ENCODE measurements around the gene KLHL30.
A peak's percentile ranks its signal among the peaks of the same experiment; 100 is the strongest.

Gene KLHL30

GRCh38 chr2:238098901-238099713, 39.4 kb upstream of the KLHL30 start:
- H3K4me3 ChIP-seq (ENCODE audit: low read depth, low read length): peak overlapping the region; percentile 25
- no peak for DNase-seq (ENCODE audit: low read depth)
- TF ChIP-seq CTCF (IDR thresholded peaks at IDR 0.05; ENCODE audit: insufficient read depth, low read depth, low read length, missing control alignments): no peak

- TF ChIP-seq CTCF (IDR thresholded peaks at IDR 0.05; ENCODE audit: insufficient read depth, low read depth, low read length, missing control alignments): no peak
- DNase-seq (ENCODE audit: low read depth): no peak
- H3K4me3 ChIP-seq (ENCODE audit: low read depth, low read length): no peak overlapping the region
Measured at GRCh38 chr2:238099714-238100048, 38.8 kb upstream of the KLHL30 start.

GRCh38 chr2:238100049-238100820, 38.2 kb upstream of the KLHL30 start, which contains the start of gene ESPNL:
TSS of gene ESPNL (plus strand) at chr2:238100340. CDS start at chr2:238100420, 80 bp downstream.
- no peak for TF ChIP-seq CTCF (IDR thresholded peaks at IDR 0.05; ENCODE audit: insufficient read depth, low read depth, low read length, missing control alignments)
- H3K4me3 ChIP-seq (ENCODE audit: low read depth, low read length): no peak within 1 kb of the TSS
- DNase-seq (ENCODE audit: low read depth): no peak

- no peak for TF ChIP-seq CTCF (IDR thresholded peaks at IDR 0.05; ENCODE audit: insufficient read depth, low read depth, low read length, missing control alignments)
- no peak for DNase-seq (ENCODE audit: low read depth)
- no peak overlapping the region for H3K4me3 ChIP-seq (ENCODE audit: low read depth, low read length)
Measured at GRCh38 chr2:238100821-238101771, 37.4 kb upstream of the KLHL30 start.

GRCh38 chr2:238101891-238102841, 36.3 kb upstream of the KLHL30 start:
- TF ChIP-seq CTCF (IDR thresholded peaks at IDR 0.05; ENCODE audit: insufficient read depth, low read depth, low read length, missing control alignments): no peak
- no peak for DNase-seq (ENCODE audit: low read depth)
- H3K4me3 ChIP-seq (ENCODE audit: low read depth, low read length): no peak overlapping the region
